Panc1 (cell line): ENCODE measurements around the gene TMEM123. TPM values are rescaled to one million over a fixed set of nuclear protein-coding genes. Genes with fewer than 3 reads are reported as not detected.

ENCODE experiments used
- ATAC-seq: fragments of 200-7000 bp; cut with Tn5 transposase; 2 replicates; pipeline ENCODE4 v1.9.1; 2020; ENCODE audit warnings: mild to moderate bottlenecking, moderate library complexity
- BruUV-seq: library from RNA; stranded (reverse); fragments of 400-500 nt; replicated peaks from 2 replicates; lab custom pipeline; 2021; lab: Mats Ljungman, UMichigan
- CTCF ChIA-PET: fragments of 300-600 bp; sonication (Branson Sonifier 250); formaldehyde crosslinking; loops from one replicate; lab custom pipeline; 2022; ENCODE audit warnings: antibody characterized with exemption; lab: Charles Lee
- POLR2A ChIA-PET: fragments of 300-600 bp; sonication (Branson Sonifier 250); formaldehyde crosslinking; loops from one replicate; lab custom pipeline; 2022; ENCODE audit warnings: antibody characterized with exemption; lab: Charles Lee
- DNase-seq: peaks from one replicate; pipeline ENCODE4 v3.0.0-alpha.2; 2010; ENCODE audit warnings: low read depth, low spot score
- H3K27ac ChIP-seq: 2 replicates; pipeline ENCODE4 v1.5.1; 2011; ENCODE audit warnings: mild to moderate bottlenecking, low read length, inconsistent platforms
- H3K27me3 ChIP-seq: fragments of 200-500 bp; sonication (Bioruptor generic); 2 replicates; pipeline ENCODE4 v1.6.0; 2014; ENCODE audit warnings: low read length, inconsistent platforms; ENCODE audit not compliant: control insufficient read depth, insufficient read depth
- H3K36me3 ChIP-seq: fragments of 200-500 bp; sonication (Bioruptor generic); 2 replicates; pipeline ENCODE4 v1.5.1; 2014; ENCODE audit warnings: inconsistent platforms, mild to moderate bottlenecking, low read length, moderate library complexity; ENCODE audit not compliant: control insufficient read depth, insufficient read depth
- H3K4me1 ChIP-seq: 2 replicates; pipeline ENCODE4 v1.5.1; 2011; ENCODE audit warnings: inconsistent platforms, mild to moderate bottlenecking, low read length, moderate library complexity; ENCODE audit not compliant: control insufficient read depth, insufficient read depth
- H3K4me3 ChIP-seq, 2 experiments: 2 replicates each; pipeline ENCODE4 v1.5.1; 2011 to 2012; ENCODE audit warnings: low read depth in 2 of 2, low read length in 2 of 2, mild to moderate bottlenecking in 2 of 2, inconsistent platforms in 1 of 2, moderate library complexity in 1 of 2
- H3K9me3 ChIP-seq: fragments of 200-500 bp; sonication (Bioruptor generic); 2 replicates; pipeline ENCODE4 v1.5.1; 2014; ENCODE audit warnings: low read depth, mild to moderate bottlenecking, inconsistent platforms, low read length, moderate library complexity; ENCODE audit not compliant: control insufficient read depth, insufficient read depth
- CTCF ChIP-seq: fragments of 450-650 bp; IDR thresholded peaks from 2 replicates; pipeline ENCODE4 v1.5.1; 2017; ENCODE audit warnings: mild to moderate bottlenecking
- POLR2AphosphoS5 ChIP-seq: IDR thresholded peaks from 2 replicates; pipeline ENCODE4 v1.6.1; 2012; ENCODE audit warnings: mild to moderate bottlenecking, low read depth, low read length, moderate library complexity
- SIN3A ChIP-seq: IDR thresholded peaks from 2 replicates; pipeline ENCODE4 v1.6.1; 2012; ENCODE audit warnings: low read depth, mild to moderate bottlenecking, low read length, moderate library complexity, borderline replicate concordance; ENCODE audit not compliant: insufficient read depth
- TCF7L2 ChIP-seq: IDR thresholded peaks from 2 replicates; pipeline ENCODE4 v1.6.1; 2011; ENCODE audit warnings: mild to moderate bottlenecking, low read depth, low read length, inconsistent platforms
- in situ Hi-C: cut with HindIII; loops from 2 replicates; pipeline ENCODE4 v1.10.0; 2016; ENCODE audit warnings: low sequenced_read_pairs, low pct_unique_long_range_greater_than_20kb
- intact Hi-C: fragments of 100-400 bp; cut with micrococcal nuclease; formaldehyde crosslinking; loops from one replicate; pipeline ENCODE4 v1.10.0; 2022; ENCODE audit not compliant: unreplicated experiment
- total RNA-seq: library from RNA; stranded (reverse); gene quantifications from one replicate; pipeline ENCODE4 v1.2.1, GENCODE V29; 2021; ENCODE audit not compliant: unreplicated experiment
- TF ChIP-seq, protein P1 (sequence below), 2 experiments: IDR thresholded peaks; 2 replicates each; pipeline ENCODE4 v1.6.1; 2011 to 2012; ENCODE audit warnings: low read depth in 2 of 2, control low read depth in 1 of 2, low read length in 1 of 2, mild to moderate bottlenecking in 1 of 2, moderate library complexity in 1 of 2; ENCODE audit not compliant: insufficient read depth in 1 of 2

TMEM123 gene
- total RNA-seq, 1 experiment from 2014 or later, result 383 TPM

GRCh38 chr11:102387043-102387781, 65.4 kb downstream of the TMEM123 start:
- Histone ChIP-seq H3K27me3 (no peaks in the 10 kb centered on the region), H3K9me3 (no peaks in the 10 kb centered on the region), H3K36me3 (peaks cover 44% of the 10 kb centered on the region), H3K4me3 (no peak overlapping the region), H3K27ac (no peak overlapping the region), H3K4me1 (peaks cover 13% of the 10 kb centered on the region; the same call in 1 of the 2 replicates)
- DNase-seq (no peak), ATAC-seq (no peak)
- CTCF ChIA-PET, result interaction anchor here (0.6 kb wide), 1 partner anchor 8 kb away, joined by 5 read pairs; no protein-coding TSS in a partner anchor
- TF ChIP-seq POLR2AphosphoS5, result no peak; the same call in 1 of the 2 replicates
- TF ChIP-seq CTCF, result no peak
- TF ChIP-seq, protein P1, sequence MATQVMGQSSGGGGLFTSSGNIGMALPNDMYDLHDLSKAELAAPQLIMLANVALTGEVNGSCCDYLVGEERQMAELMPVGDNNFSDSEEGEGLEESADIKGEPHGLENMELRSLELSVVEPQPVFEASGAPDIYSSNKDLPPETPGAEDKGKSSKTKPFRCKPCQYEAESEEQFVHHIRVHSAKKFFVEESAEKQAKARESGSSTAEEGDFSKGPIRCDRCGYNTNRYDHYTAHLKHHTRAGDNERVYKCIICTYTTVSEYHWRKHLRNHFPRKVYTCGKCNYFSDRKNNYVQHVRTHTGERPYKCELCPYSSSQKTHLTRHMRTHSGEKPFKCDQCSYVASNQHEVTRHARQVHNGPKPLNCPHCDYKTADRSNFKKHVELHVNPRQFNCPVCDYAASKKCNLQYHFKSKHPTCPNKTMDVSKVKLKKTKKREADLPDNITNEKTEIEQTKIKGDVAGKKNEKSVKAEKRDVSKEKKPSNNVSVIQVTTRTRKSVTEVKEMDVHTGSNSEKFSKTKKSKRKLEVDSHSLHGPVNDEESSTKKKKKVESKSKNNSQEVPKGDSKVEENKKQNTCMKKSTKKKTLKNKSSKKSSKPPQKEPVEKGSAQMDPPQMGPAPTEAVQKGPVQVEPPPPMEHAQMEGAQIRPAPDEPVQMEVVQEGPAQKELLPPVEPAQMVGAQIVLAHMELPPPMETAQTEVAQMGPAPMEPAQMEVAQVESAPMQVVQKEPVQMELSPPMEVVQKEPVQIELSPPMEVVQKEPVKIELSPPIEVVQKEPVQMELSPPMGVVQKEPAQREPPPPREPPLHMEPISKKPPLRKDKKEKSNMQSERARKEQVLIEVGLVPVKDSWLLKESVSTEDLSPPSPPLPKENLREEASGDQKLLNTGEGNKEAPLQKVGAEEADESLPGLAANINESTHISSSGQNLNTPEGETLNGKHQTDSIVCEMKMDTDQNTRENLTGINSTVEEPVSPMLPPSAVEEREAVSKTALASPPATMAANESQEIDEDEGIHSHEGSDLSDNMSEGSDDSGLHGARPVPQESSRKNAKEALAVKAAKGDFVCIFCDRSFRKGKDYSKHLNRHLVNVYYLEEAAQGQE (IDR thresholded peaks at IDR 0.05; ENCODE audit: insufficient read depth in 1 of 2, low read depth in 2 of 2, low read length in 1 of 2), result no peak
- TF ChIP-seq TCF7L2, result no peak
- no peak for TF ChIP-seq SIN3A
- intact Hi-C loops (no loop called here), in situ Hi-C loops (no loop called here)
- POLR2A ChIA-PET, result no interaction called here
- BruUV-seq, result no TSS peak

DNA sequence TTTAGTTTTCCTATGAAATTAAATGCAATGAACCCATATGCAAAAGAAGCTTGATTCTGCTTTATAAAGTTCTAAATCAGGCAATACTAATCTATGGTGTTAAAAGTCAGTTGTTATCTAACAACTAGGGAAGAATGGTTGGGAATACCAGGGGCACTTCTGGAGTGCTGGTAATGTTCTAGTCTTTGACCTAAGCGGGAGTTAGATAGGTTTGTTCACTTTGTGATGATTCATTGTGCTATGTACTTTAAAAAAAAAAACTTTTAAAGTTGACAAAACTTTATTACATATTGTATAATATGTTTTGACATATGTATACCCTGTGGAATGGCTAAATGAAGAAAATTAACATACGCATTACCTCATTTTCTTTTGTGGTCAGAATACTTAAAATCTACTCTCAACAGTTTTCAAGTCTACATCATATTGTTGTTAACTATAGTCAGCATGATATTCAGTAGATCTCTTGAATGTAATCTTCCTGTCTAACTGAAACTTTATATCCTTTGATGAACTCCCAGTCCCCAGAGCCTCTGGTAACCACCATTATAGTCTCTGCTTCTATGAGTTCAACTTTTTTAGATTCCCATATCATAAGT, 66.3 kb downstream of the TMEM123 start:
- no peak overlapping the region for H3K27ac ChIP-seq
- intact Hi-C loops (no loop called here), in situ Hi-C loops (no loop called here)
- TF ChIP-seq TCF7L2, result no peak
- no peak for TF ChIP-seq SIN3A
- TF ChIP-seq CTCF, result no peak
- no peak for TF ChIP-seq POLR2AphosphoS5
- TF ChIP-seq, protein P1 (IDR thresholded peaks at IDR 0.05; ENCODE audit: insufficient read depth in 1 of 2, low read depth in 2 of 2, low read length in 1 of 2), result no peak
- H3K9me3 ChIP-seq, result no peaks in the 10 kb centered on the region
- peaks cover 10% of the 10 kb centered on the region; the same call in 1 of the 2 replicates for H3K4me1 ChIP-seq
- DNase-seq (no peak), ATAC-seq (no peak)
- ChIA-PET POLR2A (no interaction called here), CTCF (no interaction called here)
- no peaks in the 10 kb centered on the region for H3K27me3 ChIP-seq
- no TSS peak for BruUV-seq
- H3K36me3 ChIP-seq, result peaks cover 44% of the 10 kb centered on the region
- H3K4me3 ChIP-seq, result no peak overlapping the region
